Stimulated activated CD8-positive, alpha-beta memory T cell treated with anti-CD3 and anti-CD28 coated beads, Interleukin-4, amount 100 ng/mL, for 48 hours (primary cell): ENCODE measurements around the gene UROC1.

Experiments
- DNase-seq: peaks from one replicate; pipeline ENCODE4 v3.0.0-alpha.2; 2020

The UROC1 gene

DNA sequence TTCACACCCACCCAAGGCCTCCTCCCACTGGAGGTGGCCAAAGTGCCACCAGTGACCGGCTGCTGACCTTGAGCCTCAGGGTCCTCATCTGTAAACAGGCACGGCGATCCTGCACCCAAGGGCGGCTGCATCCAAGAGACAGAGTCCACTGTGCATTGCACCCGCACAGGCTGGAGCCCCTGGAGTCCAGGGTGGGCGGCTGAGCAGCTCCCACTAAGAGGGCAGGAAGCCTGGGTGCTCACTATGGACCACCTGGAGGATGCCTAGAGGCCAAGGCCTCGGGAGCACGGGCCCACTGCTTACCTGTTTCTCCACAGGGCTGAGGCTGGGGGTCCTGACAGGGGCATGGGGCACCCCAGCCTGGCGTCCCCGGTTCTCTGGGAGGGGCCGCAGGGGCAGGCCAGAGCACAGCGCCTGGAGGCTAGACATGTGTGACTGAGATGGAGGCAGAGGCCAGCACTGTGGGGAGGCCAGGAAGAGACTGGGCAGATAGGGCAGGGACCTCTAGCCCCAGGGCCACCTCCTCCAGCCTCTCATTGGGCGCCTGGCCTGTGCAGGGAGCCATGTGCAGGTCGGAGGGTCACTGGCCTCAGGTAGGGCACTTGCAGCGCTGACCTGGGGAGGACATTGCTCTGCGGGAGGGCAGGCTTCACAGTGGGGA is at the start of gene UROC1:
Gene UROC1 (minus strand): TSS at position 483 of the 661 bp plus-strand sequence. CDS start 54 bp downstream, at position 429.
- DNase-seq: no peak

DNA sequence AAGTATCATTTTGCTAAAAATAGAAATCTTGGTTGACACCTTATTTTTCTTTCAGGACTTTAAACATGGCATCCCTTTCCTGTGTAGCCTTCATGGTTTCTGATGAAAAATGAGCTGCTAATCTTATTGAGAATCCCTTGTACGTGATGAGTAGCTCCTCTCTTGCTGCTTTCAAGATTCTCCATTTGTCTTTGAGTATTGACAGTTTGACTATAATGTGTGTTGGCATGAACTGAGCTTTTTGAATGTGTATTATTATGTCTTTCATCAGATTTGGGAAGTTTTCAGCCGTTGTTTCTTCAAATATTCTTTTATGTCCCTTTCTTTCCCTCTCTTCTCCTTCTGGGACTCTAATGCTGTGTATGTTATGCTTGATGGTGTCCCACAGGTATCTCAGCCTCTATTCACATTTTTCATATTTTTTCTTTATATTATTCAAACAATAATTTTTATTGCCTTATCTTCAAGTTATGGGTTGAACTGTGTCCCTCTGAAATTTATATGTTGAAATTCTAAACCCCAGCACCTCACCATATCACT is 45.2 kb upstream of the UROC1 start:
- DNase-seq: no peak

DNA sequence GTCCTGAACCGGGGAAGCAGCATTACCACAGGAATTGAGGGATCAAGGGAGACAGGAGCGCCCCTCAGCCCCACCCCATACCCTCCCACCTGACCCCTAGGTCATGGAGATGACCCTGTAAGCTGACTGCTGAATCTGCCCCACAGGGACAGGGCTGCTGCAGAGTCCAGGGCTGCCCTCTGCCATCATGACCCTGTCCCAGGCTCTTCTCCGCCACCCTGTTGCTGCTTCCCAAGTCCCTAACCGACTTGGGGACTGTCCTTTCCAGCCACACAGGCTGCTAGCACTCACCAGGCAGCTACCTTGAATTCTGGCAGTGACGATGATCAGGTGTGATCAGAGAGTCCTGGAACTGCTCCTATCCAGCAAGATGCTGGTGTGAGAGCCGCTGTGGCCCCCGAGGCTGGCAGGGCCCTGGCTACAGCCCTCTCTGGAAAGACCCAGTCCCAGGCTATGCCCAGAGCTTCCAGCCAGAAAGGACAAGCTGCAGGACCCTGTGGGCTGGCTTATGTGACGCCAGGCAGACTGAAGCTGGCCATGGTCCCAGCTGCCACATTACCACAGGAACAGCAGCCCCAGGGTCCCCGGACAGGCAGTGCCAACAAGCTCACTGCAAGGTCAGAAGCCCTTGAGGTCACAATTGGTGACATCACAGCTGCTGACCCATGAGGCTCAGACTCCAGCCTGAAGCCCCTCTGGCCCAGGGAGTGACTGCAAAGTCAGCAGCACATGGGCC is 40.9 kb upstream of the UROC1 start, which contains the start of gene C3orf22:
Gene C3orf22 (minus strand): TSS at position 597 of the 736 bp plus-strand sequence. CDS start 5,542 bp downstream, outside the sequence.
- DNase-seq: peak; percentile 12

DNA sequence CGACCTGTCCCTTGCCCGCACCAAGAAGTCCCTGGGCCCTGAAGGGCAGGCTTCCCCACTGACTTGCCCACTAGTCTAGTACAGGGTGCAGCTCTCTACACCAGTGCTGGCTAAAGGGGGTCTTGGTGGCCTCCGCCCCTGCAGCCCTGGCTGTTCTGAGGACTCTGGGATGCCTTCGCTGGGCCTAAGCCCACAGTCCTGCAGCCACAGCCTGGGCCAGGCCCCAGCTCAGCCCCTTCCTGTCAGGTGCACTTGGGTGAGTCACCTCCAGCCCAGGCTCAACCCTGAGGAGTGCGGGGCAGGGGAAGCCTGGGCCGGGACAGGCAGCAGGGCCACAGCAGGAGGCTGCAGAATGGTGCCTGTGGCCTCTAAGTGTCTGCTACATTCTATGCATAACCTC is 40.2 kb upstream of the UROC1 start:
- no peak for DNase-seq

DNA sequence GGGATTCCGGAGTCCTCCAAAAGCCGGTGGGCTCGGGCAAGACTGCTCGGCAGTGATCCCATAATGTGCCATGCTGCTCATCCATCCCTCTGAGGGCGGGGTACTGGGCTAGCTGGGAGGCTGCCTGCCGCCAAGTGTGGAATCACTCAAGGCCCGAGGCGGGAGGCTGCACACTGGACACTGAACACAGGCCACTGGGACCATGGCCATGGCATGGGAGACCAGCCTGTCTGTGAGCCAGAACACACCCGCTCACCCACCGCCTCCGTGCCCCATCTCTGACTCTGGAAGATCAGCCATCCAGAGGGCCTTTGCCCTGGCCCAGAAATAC is 39.8 kb upstream of the UROC1 start:
- peak; percentile 14 for DNase-seq

DNA sequence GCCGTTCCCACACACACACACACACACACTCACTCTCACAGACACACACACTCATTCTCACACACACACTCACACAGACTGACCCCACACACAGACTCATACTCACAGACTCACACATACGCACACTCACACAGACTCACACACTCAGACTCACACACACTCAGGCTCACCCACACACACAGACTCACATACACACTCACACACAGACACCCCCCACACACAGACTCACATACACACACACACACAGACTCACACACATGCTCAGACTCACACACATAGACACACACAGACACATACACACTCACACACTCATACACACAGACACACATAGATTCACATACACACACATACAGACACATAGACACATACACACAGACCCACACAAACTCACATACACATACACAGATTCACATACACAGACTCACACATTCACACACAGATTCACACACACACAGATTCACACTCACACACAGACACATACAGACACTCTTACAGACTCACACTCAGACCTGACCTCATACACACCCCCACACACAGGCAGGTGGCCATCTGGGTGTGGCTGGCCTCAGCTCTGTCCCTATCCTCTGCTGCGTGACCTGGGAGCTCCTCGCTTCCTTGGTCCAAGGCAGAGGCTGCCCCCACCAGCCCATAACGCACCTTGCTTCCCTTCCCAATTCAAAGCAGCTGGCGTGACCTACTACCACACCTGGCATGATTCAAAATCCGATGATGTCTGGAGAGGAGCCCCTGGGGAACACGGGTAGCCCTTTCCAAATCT is 39.3 kb upstream of the UROC1 start:
- DNase-seq: peak; percentile 14

DNA sequence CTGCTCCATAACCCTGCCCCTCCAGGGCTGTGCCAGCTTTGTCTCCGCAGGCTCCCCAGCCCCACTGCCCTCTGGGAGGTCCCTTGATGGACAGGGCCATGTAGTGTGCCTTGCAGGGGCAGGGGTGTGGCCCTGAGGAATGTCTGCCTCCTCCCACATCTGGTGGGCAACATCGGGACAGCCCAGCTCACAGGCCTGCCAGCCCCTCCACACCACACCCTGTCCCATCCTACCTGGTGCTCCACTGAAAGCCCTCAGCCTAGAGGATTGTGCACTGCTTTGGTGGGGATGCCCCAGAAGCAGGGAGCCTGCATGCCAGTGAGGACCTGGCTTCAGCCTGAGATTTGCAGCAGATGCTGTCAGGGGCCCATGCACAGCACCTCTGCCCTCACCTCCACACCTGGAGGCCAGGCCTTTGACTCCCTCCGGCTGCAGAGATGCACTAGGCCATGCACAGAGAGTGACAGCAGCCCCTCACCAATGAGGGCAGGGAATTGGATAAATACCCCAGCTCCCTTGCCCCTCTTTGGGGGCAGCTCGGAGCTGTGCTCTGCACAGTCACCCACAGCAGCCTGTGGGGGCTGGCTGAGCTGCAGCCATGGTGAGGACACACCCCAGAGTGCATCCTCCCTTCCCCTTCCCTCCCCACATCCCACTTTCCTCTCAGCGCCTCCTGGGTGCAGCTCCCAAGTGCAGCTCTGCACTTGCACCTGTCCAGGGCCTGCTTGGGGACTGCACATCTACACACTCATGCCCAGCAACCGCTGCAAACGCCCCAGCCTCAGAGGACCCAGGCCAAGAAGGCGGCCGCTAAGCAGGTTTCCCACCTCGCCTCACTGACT is 38.4 kb upstream of the UROC1 start:
- DNase-seq: peak; percentile 17

DNA sequence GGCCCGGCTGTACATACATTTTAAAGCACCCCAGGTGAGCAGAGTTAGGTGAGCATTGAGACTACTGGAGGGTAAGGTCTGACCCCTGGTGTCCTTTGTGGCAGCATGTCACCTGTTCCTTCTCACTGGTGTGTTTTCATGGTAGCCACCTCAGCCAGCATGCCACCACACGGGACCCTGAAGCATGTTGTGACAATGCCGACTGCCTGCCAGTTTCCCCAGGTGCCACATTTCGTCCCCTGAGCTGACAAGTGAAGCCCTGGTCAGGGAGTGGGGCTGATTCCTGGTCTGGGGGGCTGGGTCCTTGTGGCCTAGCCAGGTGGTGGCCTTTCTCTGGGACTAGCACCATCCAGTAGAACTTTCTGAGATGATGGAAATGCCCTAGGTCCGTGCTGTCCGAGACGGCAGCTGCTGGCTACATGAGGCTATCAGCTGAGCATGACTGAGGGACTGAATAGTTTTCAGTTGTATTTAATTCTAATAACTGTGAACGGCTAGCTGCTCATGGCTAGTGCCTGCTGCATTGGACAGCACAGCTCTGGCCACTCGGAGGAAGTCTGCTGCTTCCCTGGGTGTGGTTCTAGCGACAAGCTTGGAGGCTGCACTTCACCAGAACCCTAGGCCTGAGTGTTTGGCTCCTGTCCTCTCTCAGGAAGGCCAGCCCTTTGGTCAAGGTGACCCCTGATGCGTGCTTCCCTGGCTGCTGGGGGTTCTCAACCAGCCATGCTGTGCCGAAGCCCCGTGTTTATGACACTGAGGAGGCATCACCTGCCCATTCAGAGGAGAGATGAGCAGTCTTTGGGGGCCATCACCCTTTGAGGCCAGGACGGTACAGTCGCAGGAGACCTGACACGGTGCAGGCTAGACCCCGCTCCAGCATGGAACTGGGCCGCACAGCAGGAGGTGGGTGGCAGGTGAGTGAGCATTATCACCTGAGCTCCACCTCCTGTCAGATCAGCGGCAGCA is 37.3 kb upstream of the UROC1 start:
- peak; percentile 11 for DNase-seq

DNA sequence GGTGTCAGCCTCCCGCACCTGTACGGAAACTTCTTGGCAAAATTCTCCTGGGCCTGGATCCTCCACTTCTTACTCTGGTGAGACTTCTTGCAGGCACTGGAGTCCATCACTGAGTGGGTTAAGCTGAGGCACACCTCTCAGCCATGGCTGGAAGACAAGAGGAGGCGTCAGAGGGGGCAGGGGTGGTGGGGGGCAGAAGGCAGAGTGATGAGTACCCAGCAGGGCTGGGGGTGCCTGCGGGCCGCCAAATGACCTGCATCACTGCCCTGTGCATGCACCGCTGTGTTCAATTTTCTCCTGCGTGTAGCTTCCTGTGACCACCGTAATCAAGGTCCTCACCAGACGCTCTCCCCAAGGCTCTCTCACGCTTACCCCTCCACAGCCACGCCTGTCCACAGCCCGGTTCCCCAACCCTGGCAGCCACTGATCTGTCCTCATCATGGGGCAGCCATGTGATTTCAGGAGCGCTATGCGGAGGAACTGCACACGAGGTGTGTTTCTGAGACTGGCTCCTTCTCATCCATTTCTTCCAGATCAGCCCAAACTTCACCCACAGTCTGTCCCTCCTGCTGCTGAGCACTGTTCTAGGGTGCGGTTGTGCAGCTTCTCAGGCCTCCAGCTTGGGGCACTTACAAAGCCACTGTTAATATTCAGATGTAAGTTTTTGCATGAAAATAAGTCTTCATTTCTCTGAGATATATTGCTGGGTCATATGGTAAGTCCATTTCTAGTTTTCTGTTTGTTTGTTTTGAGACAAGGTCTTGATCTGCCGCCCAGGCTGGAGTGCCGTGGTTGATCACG is 35.9 kb upstream of the UROC1 start:
- DNase-seq: peak; percentile 11

DNA sequence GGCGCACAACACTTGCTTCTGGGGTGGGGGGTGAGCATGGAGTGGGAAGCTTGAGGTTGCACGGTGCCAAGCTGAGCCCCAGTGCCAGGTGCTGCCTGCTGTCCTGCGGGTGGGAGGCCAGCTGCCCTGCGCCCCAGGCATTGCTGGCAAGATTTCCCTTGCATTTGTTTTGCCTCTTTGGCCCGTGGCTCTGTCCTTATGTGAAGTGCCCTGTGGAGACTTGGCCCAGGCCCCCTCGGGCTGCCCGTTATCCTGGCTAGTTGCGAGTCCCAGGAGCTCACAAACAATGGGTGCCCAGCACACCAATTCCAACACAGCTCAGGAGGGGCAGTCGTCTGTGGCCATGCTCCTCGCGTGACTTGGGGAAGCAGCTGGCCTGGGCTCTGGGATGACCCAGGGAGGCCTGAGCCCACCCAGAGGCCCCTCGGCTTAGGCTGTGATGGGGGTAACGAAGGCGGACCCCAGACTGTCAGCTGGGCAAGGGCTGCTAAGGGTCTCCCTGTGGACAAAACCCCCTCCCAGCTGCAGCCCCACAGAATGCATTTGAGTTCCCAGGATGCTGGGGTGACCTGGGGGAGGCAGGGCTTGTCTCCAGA is 35.2 kb upstream of the UROC1 start:
- peak; percentile 13 for DNase-seq

DNA sequence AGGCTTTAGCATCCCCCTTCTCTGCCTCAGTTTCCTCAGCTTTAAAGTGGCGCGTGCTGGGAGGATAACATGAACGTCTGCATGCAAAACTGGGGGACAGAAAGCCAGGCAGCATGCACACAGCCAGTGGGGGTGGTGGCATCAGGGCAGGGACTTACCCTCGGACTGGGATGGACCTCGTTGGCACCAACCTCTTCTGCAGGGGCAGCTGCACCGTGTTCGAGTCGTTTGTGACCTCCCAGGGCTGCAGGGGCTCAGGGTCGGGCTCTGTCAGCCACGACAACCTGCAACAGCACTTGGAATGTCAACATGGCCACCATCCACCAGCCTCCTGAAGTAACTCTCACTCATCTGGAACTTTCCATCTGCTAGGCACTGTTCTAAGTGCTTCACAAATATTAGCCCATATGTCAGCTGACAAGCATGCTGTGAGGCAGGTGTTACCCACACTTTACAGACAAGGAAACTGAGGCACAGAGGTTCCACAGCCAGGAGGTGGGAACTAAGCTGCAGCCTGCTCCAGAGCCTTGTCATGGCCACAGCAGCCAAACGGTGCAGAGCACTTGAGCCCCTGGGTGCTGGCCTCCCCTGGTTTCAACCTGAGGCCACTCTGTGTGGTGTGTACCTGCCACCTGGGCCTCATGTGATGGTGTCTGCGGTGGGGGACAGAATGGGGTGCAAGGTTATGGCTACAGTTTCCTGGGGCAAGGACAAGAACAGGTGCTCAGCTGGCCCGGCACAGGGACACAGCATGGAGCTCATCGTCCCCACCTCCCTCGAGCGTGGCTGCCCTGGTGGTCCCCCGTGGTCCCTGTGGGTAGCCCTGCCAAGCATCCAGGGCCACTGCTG is 34.5 kb upstream of the UROC1 start:
- peak; percentile 7 for DNase-seq

DNA sequence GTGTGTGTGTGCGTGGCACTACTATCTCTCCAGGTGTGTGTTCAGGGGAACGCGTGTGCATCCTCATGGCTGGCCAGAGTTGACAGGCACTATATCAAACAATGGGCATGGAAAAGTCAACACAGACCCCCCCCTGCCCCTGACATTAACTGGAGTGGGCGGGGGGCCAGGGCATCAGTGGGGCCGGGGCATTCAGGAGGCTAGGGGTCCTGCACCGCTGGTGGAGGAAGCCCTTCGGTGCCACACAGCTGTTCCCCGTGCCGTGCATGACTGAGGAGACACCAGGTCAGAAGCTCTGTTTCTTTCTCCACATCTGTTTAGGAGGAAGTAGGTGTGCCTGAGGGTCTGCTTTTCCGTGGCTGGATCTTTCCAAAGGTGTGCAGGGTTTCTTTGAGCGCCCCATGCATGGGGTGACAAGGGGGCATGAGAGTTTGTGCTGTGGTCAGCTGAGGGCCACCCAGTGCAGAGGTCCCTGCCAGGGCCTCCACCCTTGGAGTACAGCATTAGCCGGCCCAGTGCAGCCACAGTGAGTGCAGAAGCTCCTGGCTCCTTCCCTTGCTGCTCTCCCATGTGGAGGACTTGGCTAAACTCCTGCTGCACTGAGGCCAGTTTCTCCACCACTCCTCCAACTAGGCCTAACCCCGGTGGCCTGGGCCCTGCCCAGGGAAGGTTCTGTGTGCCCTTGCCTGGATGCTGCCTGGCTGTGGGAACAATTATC is 33.7 kb upstream of the UROC1 start:
- DNase-seq: peak; percentile 9

DNA sequence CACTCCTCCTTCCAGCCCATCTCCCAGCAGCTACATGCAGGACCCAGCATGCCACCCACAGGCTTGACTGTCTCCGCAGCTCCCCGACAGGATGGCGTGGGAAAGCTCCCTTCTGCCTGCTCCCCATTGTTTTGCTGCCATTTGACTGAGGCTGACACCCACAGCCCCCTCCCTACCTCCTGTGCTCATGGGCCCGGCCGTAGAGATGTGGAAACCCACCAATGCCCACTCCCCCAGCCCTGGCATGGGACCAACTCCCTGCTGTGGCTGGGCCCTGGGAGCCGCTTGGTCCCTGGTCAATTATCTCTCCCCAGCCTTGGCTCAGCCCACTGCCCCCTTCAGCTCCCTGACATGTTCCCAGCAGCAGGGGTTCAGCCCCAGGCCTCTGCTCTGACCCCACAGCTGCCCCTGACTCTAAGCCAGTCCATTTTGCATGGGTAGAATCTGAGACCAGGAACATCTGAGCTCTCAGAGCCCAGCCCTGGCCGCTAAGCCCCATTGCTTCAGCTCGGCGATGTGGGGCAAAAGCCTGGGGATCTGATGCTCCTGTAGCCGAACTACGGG is 33.0 kb upstream of the UROC1 start:
- no peak for DNase-seq

DNA sequence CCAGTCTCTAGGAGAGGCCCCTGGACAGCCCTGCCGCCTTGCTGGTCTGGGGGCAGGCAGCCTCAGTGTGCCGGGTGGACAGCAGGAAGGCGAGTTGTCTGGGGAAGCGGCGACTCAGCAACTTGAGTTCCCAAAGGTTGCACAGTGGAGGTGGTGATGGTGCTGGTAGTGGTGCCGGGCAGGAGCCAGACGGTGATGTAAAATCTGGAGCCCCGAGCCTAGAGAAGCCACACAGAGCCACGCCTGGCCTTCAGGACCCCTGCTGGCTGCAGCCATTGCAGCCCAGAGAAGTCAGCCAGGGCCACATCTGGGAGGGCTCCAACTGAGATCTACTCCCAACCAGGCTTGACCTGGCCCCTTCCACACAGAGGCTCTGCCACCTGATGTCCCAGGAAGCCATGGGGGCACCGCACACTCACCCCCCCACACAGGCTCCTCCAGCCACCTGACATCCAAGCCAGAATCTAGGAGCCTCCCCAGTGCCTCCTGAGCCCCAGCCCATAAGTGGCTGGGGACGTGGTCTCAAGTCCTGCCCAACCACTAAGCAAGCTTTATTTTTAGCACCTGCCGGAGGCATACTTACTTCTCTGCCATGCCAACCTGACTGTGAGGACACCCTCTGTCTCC is 32.4 kb upstream of the UROC1 start:
- peak; percentile 8 for DNase-seq

DNA sequence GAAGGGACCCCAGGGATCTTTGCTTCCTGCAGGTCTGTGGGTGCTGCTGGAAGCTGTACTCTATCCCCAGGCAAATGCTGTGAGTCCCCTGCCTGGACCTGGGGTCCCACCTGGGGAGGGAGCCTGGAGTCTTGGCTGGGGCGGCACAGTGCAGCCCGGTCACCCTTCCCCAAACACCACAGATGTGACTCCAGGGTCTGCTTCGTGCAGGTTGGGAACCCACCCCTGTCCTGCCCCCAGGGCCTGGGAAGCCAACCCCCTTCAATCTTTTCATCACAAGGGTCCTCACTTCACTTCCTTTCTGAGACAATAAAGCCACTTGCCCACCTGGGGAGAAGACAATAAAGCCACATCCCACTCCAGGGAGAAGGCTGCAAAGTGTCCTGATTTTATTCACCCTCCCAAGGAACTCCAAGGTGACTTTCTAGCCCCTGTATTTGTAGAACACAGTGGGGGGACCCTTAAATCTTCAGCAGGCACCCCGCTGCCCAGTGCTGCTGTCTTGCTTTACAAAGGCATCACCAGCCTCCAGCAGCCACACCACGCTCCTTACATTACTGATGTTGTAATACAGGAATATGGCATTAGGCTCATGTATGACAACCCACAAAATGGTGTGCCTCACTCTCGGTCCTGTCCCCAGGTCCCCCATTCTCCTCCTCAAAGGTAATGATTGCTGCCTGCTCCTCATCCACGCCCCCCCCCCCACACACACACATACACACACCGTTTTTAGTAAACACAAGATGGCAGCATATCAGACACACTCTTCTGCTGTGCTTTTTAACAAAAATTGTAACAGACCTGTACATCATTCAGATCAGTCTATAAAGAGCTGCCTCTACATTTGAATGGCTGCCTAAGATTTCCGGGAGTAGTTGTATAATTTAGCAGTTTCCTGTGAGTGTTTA is 31.2 kb upstream of the UROC1 start:
- DNase-seq: peak; percentile 7

DNA sequence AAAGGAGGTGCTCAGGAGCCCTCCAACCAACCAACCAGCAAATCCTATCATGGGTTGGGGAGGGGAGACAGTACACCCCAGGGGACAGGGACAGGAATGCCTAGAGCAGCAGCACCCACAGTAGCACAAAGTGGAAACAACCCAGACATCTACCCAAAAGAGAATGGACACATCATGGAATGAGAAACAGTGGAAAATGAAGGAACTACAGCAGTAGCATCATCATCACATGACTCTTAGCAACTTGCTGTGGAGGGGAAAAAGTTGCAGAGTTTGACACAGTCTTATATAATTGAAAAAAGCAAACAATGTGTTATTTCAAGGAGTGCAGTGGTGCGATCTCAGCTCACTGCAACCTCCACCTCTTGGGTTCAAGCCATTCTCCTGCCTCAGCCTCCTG is 30.1 kb upstream of the UROC1 start:
- peak; percentile 3 for DNase-seq
